Measurements from ENCODE around the gene ABR.

Gene ABR

GRCh38 chr17:1029196-1029921, 150.4 kb downstream of the ABR start:
- H3K36me3 ChIP-seq (ENCODE audit: insufficient read depth, low read length), result no peaks in the 10 kb centered on the region
- no peaks in the 10 kb centered on the region for H3K4me1 ChIP-seq (ENCODE audit: insufficient read depth, low read length)
- no peak overlapping the region for H3K9ac ChIP-seq (ENCODE audit: low read depth, low read length)
- no peaks in the 10 kb centered on the region for H3K9me3 ChIP-seq (ENCODE audit: control insufficient read depth, insufficient read depth, low read length)

DNA sequence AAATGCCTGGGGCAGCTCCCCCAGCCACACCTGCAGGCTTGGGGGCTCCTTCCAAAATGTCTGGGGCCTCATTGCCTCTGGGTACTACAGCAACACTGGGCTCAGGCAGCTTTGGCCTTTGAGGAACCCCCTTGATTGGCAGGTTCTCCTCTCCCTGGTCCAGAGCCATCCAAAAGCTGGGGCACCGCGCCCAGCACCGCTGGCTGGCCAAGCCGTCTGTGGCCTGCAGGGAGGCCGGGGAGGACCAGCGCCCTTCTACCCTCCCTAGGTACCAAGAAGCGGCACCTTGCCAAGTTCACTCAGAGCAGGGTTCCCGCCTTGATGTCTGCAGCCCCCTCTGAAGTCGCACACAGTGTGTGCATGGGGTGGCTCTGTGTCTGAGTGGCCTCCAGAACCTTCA, 152.7 kb downstream of the ABR start:
- Histone ChIP-seq H3K4me1 (ENCODE audit: insufficient read depth, low read length) (no peaks in the 10 kb centered on the region), H3K9ac (ENCODE audit: low read depth, low read length) (no peak overlapping the region), H3K9me3 (ENCODE audit: control insufficient read depth, insufficient read depth, low read length) (no peaks in the 10 kb centered on the region), H3K36me3 (ENCODE audit: insufficient read depth, low read length) (no peaks in the 10 kb centered on the region)

DNA sequence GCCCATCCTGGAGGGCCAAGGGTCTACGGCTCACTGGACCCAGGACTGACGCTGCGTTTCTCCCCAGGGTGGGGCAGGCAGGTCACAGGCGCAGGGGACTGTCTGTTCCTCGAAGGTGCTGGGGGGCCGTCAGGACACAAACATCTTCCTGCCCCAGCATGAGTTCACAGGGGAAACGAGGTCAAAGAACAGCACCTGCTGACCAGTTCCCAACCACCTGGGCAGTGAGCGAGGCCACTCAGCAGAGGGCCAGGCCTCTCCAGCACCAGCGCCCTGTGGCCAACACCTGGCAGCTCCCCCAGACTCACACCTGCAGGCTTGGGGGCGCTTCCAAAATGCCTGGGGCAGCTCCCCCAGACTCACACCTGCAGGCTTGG, 153.2 kb downstream of the ABR start:
- Histone ChIP-seq H3K9me3 (ENCODE audit: control insufficient read depth, insufficient read depth, low read length) (no peaks in the 10 kb centered on the region), H3K4me1 (ENCODE audit: insufficient read depth, low read length) (no peaks in the 10 kb centered on the region), H3K36me3 (ENCODE audit: insufficient read depth, low read length) (no peaks in the 10 kb centered on the region), H3K9ac (ENCODE audit: low read depth, low read length) (no peak overlapping the region)

DNA sequence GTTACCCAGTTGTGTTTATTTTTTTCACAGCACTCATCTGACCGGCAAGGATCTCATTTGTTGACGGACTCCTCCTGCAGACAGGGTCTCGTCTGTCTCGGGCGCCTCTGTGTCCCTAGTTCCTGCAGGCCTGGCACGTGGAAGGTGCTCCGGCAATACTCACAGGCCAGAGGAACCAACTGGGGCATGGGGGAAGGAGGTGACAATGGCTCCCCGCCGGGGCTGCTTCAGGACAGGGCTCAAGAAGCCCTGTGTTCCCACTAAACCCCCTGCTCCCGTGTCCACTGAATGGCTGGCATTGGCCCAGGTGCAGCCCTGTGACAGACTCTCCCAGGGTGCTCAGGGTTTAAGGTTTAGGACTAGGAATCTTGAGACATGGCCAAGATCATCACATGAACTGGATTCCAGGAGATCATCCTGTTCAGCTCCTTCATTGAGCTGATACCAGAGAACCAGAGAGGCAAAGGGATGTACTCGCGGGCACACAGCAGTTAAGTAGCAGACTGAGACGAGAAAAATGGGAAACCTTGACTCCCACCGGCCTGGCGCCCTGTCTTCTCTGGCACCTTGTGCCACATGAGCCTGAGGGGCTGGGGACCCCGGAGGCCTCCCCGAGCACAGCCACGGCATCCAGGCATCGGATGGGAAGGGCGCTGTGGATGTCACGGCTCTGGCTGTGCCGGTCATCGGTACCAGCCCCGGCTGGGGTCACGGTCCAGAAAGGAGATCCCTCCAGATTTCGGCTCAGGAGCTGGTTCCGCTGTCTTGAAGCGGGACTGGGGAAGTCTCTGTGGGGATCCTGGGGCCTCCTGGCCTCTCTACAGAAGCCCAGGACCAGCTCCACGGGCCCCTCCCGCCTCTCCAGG, 153.8 kb downstream of the ABR start:
- Histone ChIP-seq H3K9me3 (ENCODE audit: control insufficient read depth, insufficient read depth, low read length) (no peaks in the 10 kb centered on the region), H3K36me3 (ENCODE audit: insufficient read depth, low read length) (no peaks in the 10 kb centered on the region), H3K9ac (ENCODE audit: low read depth, low read length) (no peak overlapping the region), H3K4me1 (ENCODE audit: insufficient read depth, low read length) (no peaks in the 10 kb centered on the region)

GRCh38 chr17:1024076-1024475, 155.7 kb downstream of the ABR start:
- no peaks in the 10 kb centered on the region for H3K9me3 ChIP-seq (ENCODE audit: control insufficient read depth, insufficient read depth, low read length)
- no peaks in the 10 kb centered on the region for H3K4me1 ChIP-seq (ENCODE audit: insufficient read depth, low read length)
- no peak overlapping the region for H3K9ac ChIP-seq (ENCODE audit: low read depth, low read length)
- no peaks in the 10 kb centered on the region for H3K36me3 ChIP-seq (ENCODE audit: insufficient read depth, low read length)

DNA sequence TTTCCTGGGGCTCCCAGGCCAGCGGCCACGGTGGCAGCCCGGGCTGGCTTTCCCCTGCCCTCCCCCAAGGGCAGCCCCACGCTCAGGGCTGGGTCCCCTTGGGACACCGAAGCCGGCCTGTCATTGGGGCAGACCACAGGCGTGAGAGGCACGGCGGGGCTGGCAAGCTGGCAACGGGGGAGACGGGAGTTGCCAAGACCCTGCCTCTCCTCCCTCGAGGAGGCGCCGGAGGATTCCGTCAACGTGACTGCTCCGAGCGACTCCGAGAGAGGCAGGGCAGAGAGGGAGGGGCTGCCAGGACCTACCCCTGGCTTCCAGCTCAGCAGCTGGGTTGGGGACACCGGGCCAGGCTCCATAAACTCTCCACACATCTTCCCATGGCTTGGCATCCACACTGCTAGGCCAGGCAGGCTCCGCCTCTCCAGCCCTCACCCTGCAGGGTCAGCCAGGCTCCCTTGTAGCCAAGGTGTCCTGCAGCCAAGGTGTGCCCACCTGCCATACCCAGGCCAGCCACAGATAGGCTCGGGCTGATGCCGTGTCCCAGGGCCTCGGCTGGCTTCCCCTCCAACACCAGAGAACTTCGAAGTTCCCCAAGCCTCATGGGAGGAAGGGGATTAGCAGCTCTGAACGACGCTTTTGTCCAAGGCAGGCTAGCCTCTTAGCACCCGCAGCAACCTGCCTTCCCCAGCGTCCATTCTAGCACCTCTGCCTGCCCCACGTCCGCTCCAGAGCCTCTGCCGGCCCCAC, 157.3 kb downstream of the ABR start:
- no peaks in the 10 kb centered on the region for H3K36me3 ChIP-seq (ENCODE audit: insufficient read depth, low read length)
- no peaks in the 10 kb centered on the region for H3K4me1 ChIP-seq (ENCODE audit: insufficient read depth, low read length)
- H3K9ac ChIP-seq (ENCODE audit: low read depth, low read length), result no peak overlapping the region
- no peaks in the 10 kb centered on the region for H3K9me3 ChIP-seq (ENCODE audit: control insufficient read depth, insufficient read depth, low read length)

- Histone ChIP-seq H3K9me3 (ENCODE audit: control insufficient read depth, insufficient read depth, low read length) (no peaks in the 10 kb centered on the region), H3K36me3 (ENCODE audit: insufficient read depth, low read length) (no peaks in the 10 kb centered on the region), H3K9ac (ENCODE audit: low read depth, low read length) (no peak overlapping the region), H3K4me1 (ENCODE audit: insufficient read depth, low read length) (no peaks in the 10 kb centered on the region)
Observed at GRCh38 chr17:1021147-1021546, 158.6 kb downstream of the ABR start.

DNA sequence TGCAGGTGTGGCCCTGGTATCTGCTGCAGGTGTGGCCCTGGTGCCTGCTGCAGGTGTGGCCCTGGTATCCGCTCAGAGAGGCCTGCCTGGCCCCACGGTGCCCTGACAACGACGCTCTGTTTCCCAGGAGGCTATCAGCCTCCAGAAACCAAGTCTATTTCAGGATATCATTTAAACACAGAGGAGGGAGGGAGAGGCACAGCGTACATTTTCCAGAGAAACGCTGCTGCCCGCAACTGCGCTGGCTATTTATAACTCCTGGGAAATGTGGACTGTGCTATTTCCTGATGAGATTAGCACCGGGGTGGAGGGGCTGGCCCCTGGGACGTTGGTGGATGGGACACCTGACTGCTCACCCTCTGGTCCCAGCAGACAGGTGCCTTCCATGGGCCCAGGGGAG, 160.3 kb downstream of the ABR start:
- no peaks in the 10 kb centered on the region for H3K4me1 ChIP-seq (ENCODE audit: insufficient read depth, low read length)
- H3K36me3 ChIP-seq (ENCODE audit: insufficient read depth, low read length), result no peaks in the 10 kb centered on the region
- no peaks in the 10 kb centered on the region for H3K9me3 ChIP-seq (ENCODE audit: control insufficient read depth, insufficient read depth, low read length)
- H3K9ac ChIP-seq (ENCODE audit: low read depth, low read length), result no peak overlapping the region

GRCh38 chr17:1018547-1018946, 161.2 kb downstream of the ABR start:
- Histone ChIP-seq H3K9me3 (ENCODE audit: control insufficient read depth, insufficient read depth, low read length) (no peaks in the 10 kb centered on the region), H3K36me3 (ENCODE audit: insufficient read depth, low read length) (no peaks in the 10 kb centered on the region), H3K4me1 (ENCODE audit: insufficient read depth, low read length) (no peaks in the 10 kb centered on the region), H3K9ac (ENCODE audit: low read depth, low read length) (no peak overlapping the region)

DNA sequence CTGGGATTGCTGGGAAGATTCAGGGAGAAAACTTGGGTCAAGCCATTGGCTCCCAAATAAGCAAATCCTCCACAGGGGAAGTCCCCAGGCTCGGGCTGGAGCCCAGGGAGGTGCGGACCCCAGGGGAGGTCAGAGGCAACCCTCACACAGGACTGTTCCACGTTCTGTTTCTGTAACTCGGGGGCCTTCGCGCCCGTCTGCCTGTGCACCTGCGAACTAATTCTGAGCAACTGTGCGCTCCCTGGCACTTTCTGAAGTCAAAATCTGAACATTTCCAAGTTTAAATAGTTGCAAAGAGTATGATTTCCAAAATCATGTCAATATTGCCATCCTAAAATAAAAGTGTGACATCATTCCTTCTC, 166.1 kb downstream of the ABR start:
- no peaks in the 10 kb centered on the region for H3K36me3 ChIP-seq (ENCODE audit: insufficient read depth, low read length)
- no peaks in the 10 kb centered on the region for H3K9me3 ChIP-seq (ENCODE audit: control insufficient read depth, insufficient read depth, low read length)

DNA sequence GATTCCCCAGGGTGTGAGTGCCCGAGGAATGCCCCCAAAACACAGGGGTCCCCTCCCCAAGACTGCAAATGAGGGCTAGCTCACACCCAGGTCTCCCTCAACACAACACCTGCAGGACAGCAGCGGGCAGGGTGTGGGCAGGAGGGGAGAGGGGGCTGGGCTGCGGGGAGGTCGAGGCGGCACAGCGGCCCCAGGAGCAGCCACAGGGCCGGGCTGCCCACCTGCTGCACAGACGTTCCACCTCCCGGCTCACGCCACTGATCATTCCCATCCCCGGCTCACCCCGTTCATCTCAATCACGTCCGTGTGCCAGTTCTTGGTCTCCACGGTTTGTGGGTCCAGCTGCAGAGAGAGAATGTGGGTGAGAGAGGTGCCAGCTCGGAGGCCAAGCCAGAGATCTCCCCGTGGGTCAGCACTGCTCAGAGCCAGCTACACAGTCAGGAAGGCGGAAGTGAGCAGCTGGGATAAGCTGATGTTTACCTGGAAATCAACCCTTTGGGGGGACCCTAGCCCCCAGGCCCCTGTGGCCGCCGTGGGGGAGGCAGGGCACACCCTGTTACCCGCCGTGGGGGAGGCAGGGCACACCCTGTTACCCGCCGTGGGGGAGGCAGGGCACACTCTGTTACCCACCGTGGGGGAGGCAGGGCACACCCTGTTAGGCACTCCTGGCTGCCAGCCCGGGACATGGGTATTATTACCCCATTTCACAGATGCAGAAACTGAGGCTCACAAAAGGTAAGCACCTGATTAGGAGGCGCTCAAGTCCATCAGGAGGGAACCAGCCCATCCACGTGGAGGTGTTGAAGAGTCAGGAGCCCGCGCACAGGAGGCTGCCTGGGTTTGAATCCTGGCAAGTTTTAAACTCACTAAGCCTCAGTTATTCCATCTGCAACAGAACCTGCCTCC, 166.7 kb downstream of the ABR start:
- Histone ChIP-seq H3K36me3 (ENCODE audit: insufficient read depth, low read length) (no peaks in the 10 kb centered on the region), H3K9me3 (ENCODE audit: control insufficient read depth, insufficient read depth, low read length) (no peaks in the 10 kb centered on the region), H3K4me1 (ENCODE audit: insufficient read depth, low read length) (no peaks in the 10 kb centered on the region), H3K9ac (ENCODE audit: low read depth, low read length) (no peak overlapping the region)

More for the DNA sequence above, 166.1 kb downstream of the ABR start:
- Histone ChIP-seq H3K4me1 (ENCODE audit: insufficient read depth, low read length) (no peaks in the 10 kb centered on the region), H3K9ac (ENCODE audit: low read depth, low read length) (no peak overlapping the region)

- Histone ChIP-seq H3K9ac (ENCODE audit: low read depth, low read length) (no peak overlapping the region), H3K9me3 (ENCODE audit: control insufficient read depth, insufficient read depth, low read length) (no peaks in the 10 kb centered on the region), H3K4me1 (ENCODE audit: insufficient read depth, low read length) (no peaks in the 10 kb centered on the region), H3K36me3 (ENCODE audit: insufficient read depth, low read length) (no peaks in the 10 kb centered on the region)
Observed at GRCh38 chr17:1011760-1012735, 167.7 kb downstream of the ABR start.

- no peaks in the 10 kb centered on the region for H3K36me3 ChIP-seq (ENCODE audit: insufficient read depth, low read length)
- H3K9ac ChIP-seq (ENCODE audit: low read depth, low read length), result no peak overlapping the region
- H3K9me3 ChIP-seq (ENCODE audit: control insufficient read depth, insufficient read depth, low read length), result no peaks in the 10 kb centered on the region
- no peaks in the 10 kb centered on the region for H3K4me1 ChIP-seq (ENCODE audit: insufficient read depth, low read length)
Observed at GRCh38 chr17:1011138-1011537, 168.6 kb downstream of the ABR start.

All from ES-I3 (cell line).